KMS-11 (cell line): ENCODE results near the gene BBLN.
A peak's percentile ranks its signal among the peaks of the same experiment; 100 is the strongest.
"Not testable (repeated sequence)": the region's sequence is repeated elsewhere in the genome, so short reads cannot be mapped to it uniquely, and the experiment has no call there.

Source experiments
- H2AFZ ChIP-seq: fragments of 200-600 bp; sonication (generic); 2 replicates; pipeline ENCODE4 v1.6.1; 2016; ENCODE audit warnings: antibody characterized with exemption, mixed run types, low read depth
- H3K27ac ChIP-seq: fragments of 200-600 bp; sonication (generic); 2 replicates; pipeline ENCODE4 v1.6.1; 2016; ENCODE audit warnings: mild to moderate bottlenecking, mixed run types
- H3K27me3 ChIP-seq: fragments of 200-600 bp; sonication (generic); 2 replicates; pipeline ENCODE4 v1.6.1; 2017; ENCODE audit warnings: mild to moderate bottlenecking, low read depth, mixed run types, moderate library complexity; ENCODE audit not compliant: insufficient read depth
- H3K36me3 ChIP-seq: fragments of 200-600 bp; sonication (generic); 2 replicates; pipeline ENCODE4 v1.6.1; 2017; ENCODE audit warnings: mild to moderate bottlenecking, mixed run types; ENCODE audit not compliant: insufficient read depth
- H3K4me1 ChIP-seq: fragments of 200-600 bp; sonication (generic); 2 replicates; pipeline ENCODE4 v1.6.1; 2016; ENCODE audit warnings: mild to moderate bottlenecking, low read depth, mixed run types; ENCODE audit not compliant: poor library complexity, severe bottlenecking
- H3K4me2 ChIP-seq: fragments of 200-600 bp; sonication (generic); 2 replicates; pipeline ENCODE4 v1.7.0; 2016; ENCODE audit warnings: mild to moderate bottlenecking, mixed run types
- H3K4me3 ChIP-seq: fragments of 200-600 bp; sonication (generic); IDR thresholded peaks from 2 replicates; pipeline ENCODE4 v1.6.1; 2017; ENCODE audit warnings: low read depth, low read length, mixed read lengths; ENCODE audit not compliant: insufficient read depth
- H3K79me2 ChIP-seq: fragments of 200-600 bp; sonication (generic); 2 replicates; pipeline ENCODE4 v1.6.1; 2016; ENCODE audit warnings: low read depth, mixed run types; ENCODE audit not compliant: insufficient read depth
- H3K9ac ChIP-seq: fragments of 200-600 bp; sonication (generic); 2 replicates; pipeline ENCODE4 v1.6.1; 2016; ENCODE audit warnings: mild to moderate bottlenecking, mixed run types
- H4K20me1 ChIP-seq: fragments of 200-600 bp; sonication (generic); 2 replicates; pipeline ENCODE4 v1.6.1; 2016; ENCODE audit warnings: mild to moderate bottlenecking, mixed run types; ENCODE audit not compliant: insufficient read depth
- CTCF ChIP-seq: fragments of 200-600 bp; sonication (generic); conservative IDR thresholded peaks from 2 replicates; pipeline ENCODE4 v1.6.1; 2017; ENCODE audit warnings: low read depth, mild to moderate bottlenecking, antibody characterized with exemption, low read length, moderate library complexity, mixed read lengths

BBLN gene

GRCh38 chr9:128128836-128129590, 31.1 kb upstream of the BBLN start:
- Histone ChIP-seq H3K4me3 (no peak overlapping the region), H3K79me2 (peaks cover 31% of the 10 kb centered on the region), H3K36me3 (no peaks in the 10 kb centered on the region), H3K4me1 (peaks cover 18% of the 10 kb centered on the region), H3K4me2 (peak overlapping the region; percentile 93), H3K9ac (peak overlapping the region; percentile 93; the same call in 1 of the 2 replicates), H4K20me1 (no peaks in the 10 kb centered on the region), H3K27me3 (peaks cover 20% of the 10 kb centered on the region), H2AFZ (peak overlapping the region; percentile 99), H3K27ac (no peak overlapping the region)
- no peak for TF ChIP-seq CTCF

GRCh38 chr9:128129976-128130590, 30.0 kb upstream of the BBLN start:
- not testable (repeated sequence) for H3K4me2 ChIP-seq, H4K20me1 ChIP-seq
- peaks cover 18% of the 10 kb centered on the region for H3K4me1 ChIP-seq

GRCh38 chr9:128130651-128131050, 29.4 kb upstream of the BBLN start:
- H3K79me2 ChIP-seq: peaks cover 18% of the 10 kb centered on the region
- not testable (repeated sequence) for H3K36me3 ChIP-seq, H3K9ac ChIP-seq, H2AFZ ChIP-seq, H3K27ac ChIP-seq, H3K4me2 ChIP-seq, H3K4me3 ChIP-seq, H4K20me1 ChIP-seq
- peaks cover 17% of the 10 kb centered on the region for H3K4me1 ChIP-seq
- peaks cover 20% of the 10 kb centered on the region for H3K27me3 ChIP-seq

More at GRCh38 chr9:128129976-128130590, 30.0 kb upstream of the BBLN start:
- not testable (repeated sequence) for H3K4me3 ChIP-seq, H2AFZ ChIP-seq, H3K27ac ChIP-seq, H3K9ac ChIP-seq, H3K36me3 ChIP-seq
- H3K27me3 ChIP-seq: peaks cover 20% of the 10 kb centered on the region
- H3K79me2 ChIP-seq: peaks cover 24% of the 10 kb centered on the region

- Histone ChIP-seq H3K27me3 (peaks cover 20% of the 10 kb centered on the region), H3K79me2 (peaks cover 11% of the 10 kb centered on the region)
- H3K4me3 ChIP-seq, H3K27ac ChIP-seq, H3K4me2 ChIP-seq, H3K4me1 ChIP-seq, H4K20me1 ChIP-seq, H2AFZ ChIP-seq, H3K36me3 ChIP-seq, H3K9ac ChIP-seq: not testable (repeated sequence)
Observed at GRCh38 chr9:128131346-128131745, 28.7 kb upstream of the BBLN start.

- not testable (repeated sequence) for H3K36me3 ChIP-seq, H3K79me2 ChIP-seq, H3K4me1 ChIP-seq, H3K4me2 ChIP-seq, H2AFZ ChIP-seq, H3K4me3 ChIP-seq, H3K27ac ChIP-seq, H3K9ac ChIP-seq, H4K20me1 ChIP-seq
- H3K27me3 ChIP-seq: peaks cover 20% of the 10 kb centered on the region
Observed at GRCh38 chr9:128132139-128132538, 27.9 kb upstream of the BBLN start.

GRCh38 chr9:128135561-128135960, 24.5 kb upstream of the BBLN start:
- H2AFZ ChIP-seq, H3K4me2 ChIP-seq, H4K20me1 ChIP-seq, H3K27ac ChIP-seq, H3K4me1 ChIP-seq, H3K4me3 ChIP-seq, H3K36me3 ChIP-seq, H3K9ac ChIP-seq, H3K79me2 ChIP-seq: not testable (repeated sequence)
- peaks cover 23% of the 10 kb centered on the region for H3K27me3 ChIP-seq
